Mammary epithelial cell (primary cell): ENCODE results near the gene PIGL.

ENCODE experiments used
- CTCF ChIP-seq, 2 donors: IDR thresholded peaks in 1 of 2; conservative IDR thresholded peaks in 1 of 2; 2 replicates each; pipeline ENCODE4 v1.5.1; 2011 to 2012; ENCODE audit warnings: inconsistent platforms in 2 of 2, low read length in 2 of 2, mild to moderate bottlenecking in 2 of 2, control low read depth in 1 of 2, low read depth in 1 of 2; ENCODE audit not compliant: insufficient read depth in 1 of 2; ENCODE audit errors: extremely low read depth in 1 of 2
- EZH2 ChIP-seq: IDR thresholded peaks from 2 replicates; pipeline ENCODE4 v1.6.1; 2012; ENCODE audit warnings: low read length, inconsistent platforms, borderline replicate concordance

- no peak for TF ChIP-seq CTCF (conservative IDR thresholded peaks at IDR 0.05 in 1 of 2, IDR thresholded peaks at IDR 0.05 in 1 of 2; ENCODE audit: extremely low read depth in 1 of 2, insufficient read depth in 1 of 2, low read depth in 1 of 2, low read length in 2 of 2)
- TF ChIP-seq EZH2, result no peak
Measured at GRCh38 chr17:16293931-16294330, 76.9 kb downstream of the PIGL start.
